PC-9 (cell line): ENCODE measurements around the gene PSMB7.

Experiments used
- CTCF ChIP-seq: fragments of 200-600 bp; sonication (generic); conservative IDR thresholded peaks from 2 replicates; pipeline ENCODE4 v1.6.1; 2017; ENCODE audit warnings: mixed run types, antibody characterized with exemption, mild to moderate bottlenecking, moderate library complexity
- EZH2 ChIP-seq: fragments of 200-600 bp; sonication (generic); IDR thresholded peaks from 2 replicates; pipeline ENCODE4 v1.8.0; 2017; ENCODE audit warnings: antibody characterized with exemption, low read depth

- no peak for TF ChIP-seq CTCF
- no peak for TF ChIP-seq EZH2
These were observed 15.8 kb downstream of the PSMB7 start for GRCh38 chr9:124399323-124399967.
